HEK293 (cell line): Measurements from ENCODE around the gene RCSD1.

Source experiments
- CTCF ChIA-PET: fragments of 350-600 bp; formaldehyde crosslinking; extraction: SDS; loops from one replicate; lab custom pipeline; 2021; ENCODE audit warnings: antibody characterized with exemption; lab: Yijun Ruan, JAX
- POLR2A ChIA-PET: fragments of 300-600 bp; formaldehyde crosslinking; extraction: SDS; loops from one replicate; lab custom pipeline; 2020; ENCODE audit warnings: antibody characterized with exemption, inconsistent platforms; lab: Yijun Ruan, JAX
- H3K27ac ChIP-seq: fragments of 200-500 bp; sonication (Bioruptor generic); 2 replicates; pipeline ENCODE4 v1.5.1; 2014; ENCODE audit warnings: low read depth, low read length, control low read depth, inconsistent platforms; ENCODE audit errors: extremely low read depth
- H3K36me3 ChIP-seq, 2 experiments: fragments of 200-500 bp in 1 of 2; sonication (Bioruptor generic) in 1 of 2; 1 replicate in 1 of 2; 2 replicates in 1 of 2; pipeline ENCODE4 v1.5.1; 2014 to 2017; ENCODE audit warnings: inconsistent platforms in 2 of 2, low read length in 2 of 2; ENCODE audit not compliant: control insufficient read depth in 2 of 2, insufficient read depth in 1 of 2
- H3K4me1 ChIP-seq: fragments of 200-500 bp; sonication (Bioruptor generic); 2 replicates; pipeline ENCODE4 v1.5.1; 2014; ENCODE audit warnings: mild to moderate bottlenecking, low read length, inconsistent platforms; ENCODE audit not compliant: control insufficient read depth, insufficient read depth
- H3K4me3 ChIP-seq: 2 replicates; pipeline ENCODE4 v1.5.1; 2011; ENCODE audit warnings: low read depth, mild to moderate bottlenecking, control low read depth, low read length, moderate library complexity
- H3K9me3 ChIP-seq: fragments of 200-500 bp; sonication (Bioruptor generic); 2 replicates; pipeline ENCODE4 v1.5.1; 2014; ENCODE audit warnings: low read depth, low read length, inconsistent platforms; ENCODE audit not compliant: control insufficient read depth, insufficient read depth
- ZIC2 ChIP-seq: fragments of 450-650 bp; formaldehyde crosslinking; IDR thresholded peaks from 2 replicates; pipeline ENCODE4 v1.5.1; 2016; ENCODE audit warnings: missing biosample characterization, missing genetic modification characterization
- ZNF174 ChIP-seq: fragments of 450-650 bp; formaldehyde crosslinking; IDR thresholded peaks from 2 replicates; pipeline ENCODE4 v1.5.0; 2017; ENCODE audit warnings: missing biosample characterization, mild to moderate bottlenecking, missing genetic modification characterization
- ZNF175 ChIP-seq: fragments of 450-650 bp; formaldehyde crosslinking; IDR thresholded peaks from 2 replicates; pipeline ENCODE4 v1.5.1; 2016; ENCODE audit warnings: missing biosample characterization, missing genetic modification characterization
- ZNF2 ChIP-seq: fragments of 450-650 bp; formaldehyde crosslinking; IDR thresholded peaks from 2 replicates; pipeline ENCODE4 v1.5.1; 2016; ENCODE audit warnings: missing biosample characterization, missing genetic modification characterization
- ZNF23 ChIP-seq: fragments of 450-650 bp; formaldehyde crosslinking; IDR thresholded peaks from 2 replicates; pipeline ENCODE4 v1.5.1; 2016; ENCODE audit warnings: missing biosample characterization, missing genetic modification characterization, borderline replicate concordance
- ZNF324 ChIP-seq: fragments of 450-650 bp; formaldehyde crosslinking; IDR thresholded peaks from 2 replicates; pipeline ENCODE4 v1.5.1; 2016; ENCODE audit warnings: missing biosample characterization, missing genetic modification characterization
- ZNF600 ChIP-seq: fragments of 450-650 bp; formaldehyde crosslinking; IDR thresholded peaks from 2 replicates; pipeline ENCODE4 v1.5.1; 2016; ENCODE audit warnings: missing biosample characterization, missing genetic modification characterization
- ZSCAN18 ChIP-seq: fragments of 450-650 bp; formaldehyde crosslinking; IDR thresholded peaks from 2 replicates; pipeline ENCODE4 v1.5.1; 2016; ENCODE audit warnings: missing biosample characterization, missing genetic modification characterization
- ZXDB ChIP-seq: fragments of 450-650 bp; formaldehyde crosslinking; IDR thresholded peaks from 2 replicates; pipeline ENCODE4 v1.5.1; 2016; ENCODE audit warnings: missing biosample characterization, missing genetic modification characterization
- TF ChIP-seq, protein P1 (sequence below): sonication (generic); formaldehyde crosslinking; IDR thresholded peaks from 2 replicates; pipeline ENCODE4 v1.8.1; 2022; ENCODE audit warnings: mild to moderate bottlenecking, moderate library complexity, missing genetic modification reagents
- TF ChIP-seq, protein P2 (sequence below): fragments of 450-650 bp; formaldehyde crosslinking; IDR thresholded peaks from 2 replicates; pipeline ENCODE4 v1.5.1; 2016; ENCODE audit warnings: missing biosample characterization, missing genetic modification characterization, borderline replicate concordance
- TF ChIP-seq, protein P3 (sequence below): fragments of 450-650 bp; formaldehyde crosslinking; IDR thresholded peaks from 2 replicates; pipeline ENCODE4 v1.5.1; 2017; ENCODE audit warnings: missing biosample characterization, missing genetic modification characterization

RCSD1 gene

DNA sequence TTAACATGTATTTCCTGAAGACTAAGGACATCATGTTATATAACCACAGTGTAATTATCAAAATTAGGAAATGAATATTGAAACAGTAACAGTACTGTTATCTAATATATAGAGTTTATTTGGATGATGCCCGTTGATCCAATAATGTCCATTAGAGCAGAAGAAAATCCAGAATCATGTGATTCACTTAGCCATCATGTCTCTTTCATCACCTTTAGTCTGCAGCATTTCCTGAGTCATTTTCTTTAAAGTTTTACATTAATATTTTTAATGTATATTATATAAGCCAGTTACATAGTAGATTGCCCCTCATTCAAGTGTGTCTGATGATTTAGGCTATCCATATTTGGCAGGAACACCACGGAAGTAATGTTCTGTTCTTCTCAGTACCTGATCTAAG, 120.6 kb downstream of the RCSD1 start (continued):
- TF ChIP-seq ZSCAN18 (tag by site-specific recombination) (no peak), ZNF175 (tag by site-specific recombination) (no peak), ZNF324 (tag by site-specific recombination) (no peak)
- TF ChIP-seq, protein P1, sequence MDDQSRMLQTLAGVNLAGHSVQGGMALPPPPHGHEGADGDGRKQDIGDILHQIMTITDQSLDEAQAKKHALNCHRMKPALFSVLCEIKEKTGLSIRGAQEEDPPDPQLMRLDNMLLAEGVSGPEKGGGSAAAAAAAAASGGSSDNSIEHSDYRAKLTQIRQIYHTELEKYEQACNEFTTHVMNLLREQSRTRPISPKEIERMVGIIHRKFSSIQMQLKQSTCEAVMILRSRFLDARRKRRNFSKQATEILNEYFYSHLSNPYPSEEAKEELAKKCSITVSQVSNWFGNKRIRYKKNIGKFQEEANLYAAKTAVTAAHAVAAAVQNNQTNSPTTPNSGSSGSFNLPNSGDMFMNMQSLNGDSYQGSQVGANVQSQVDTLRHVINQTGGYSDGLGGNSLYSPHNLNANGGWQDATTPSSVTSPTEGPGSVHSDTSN (CRISPR knock-in tag) = no peak
- TF ChIP-seq, protein P2, sequence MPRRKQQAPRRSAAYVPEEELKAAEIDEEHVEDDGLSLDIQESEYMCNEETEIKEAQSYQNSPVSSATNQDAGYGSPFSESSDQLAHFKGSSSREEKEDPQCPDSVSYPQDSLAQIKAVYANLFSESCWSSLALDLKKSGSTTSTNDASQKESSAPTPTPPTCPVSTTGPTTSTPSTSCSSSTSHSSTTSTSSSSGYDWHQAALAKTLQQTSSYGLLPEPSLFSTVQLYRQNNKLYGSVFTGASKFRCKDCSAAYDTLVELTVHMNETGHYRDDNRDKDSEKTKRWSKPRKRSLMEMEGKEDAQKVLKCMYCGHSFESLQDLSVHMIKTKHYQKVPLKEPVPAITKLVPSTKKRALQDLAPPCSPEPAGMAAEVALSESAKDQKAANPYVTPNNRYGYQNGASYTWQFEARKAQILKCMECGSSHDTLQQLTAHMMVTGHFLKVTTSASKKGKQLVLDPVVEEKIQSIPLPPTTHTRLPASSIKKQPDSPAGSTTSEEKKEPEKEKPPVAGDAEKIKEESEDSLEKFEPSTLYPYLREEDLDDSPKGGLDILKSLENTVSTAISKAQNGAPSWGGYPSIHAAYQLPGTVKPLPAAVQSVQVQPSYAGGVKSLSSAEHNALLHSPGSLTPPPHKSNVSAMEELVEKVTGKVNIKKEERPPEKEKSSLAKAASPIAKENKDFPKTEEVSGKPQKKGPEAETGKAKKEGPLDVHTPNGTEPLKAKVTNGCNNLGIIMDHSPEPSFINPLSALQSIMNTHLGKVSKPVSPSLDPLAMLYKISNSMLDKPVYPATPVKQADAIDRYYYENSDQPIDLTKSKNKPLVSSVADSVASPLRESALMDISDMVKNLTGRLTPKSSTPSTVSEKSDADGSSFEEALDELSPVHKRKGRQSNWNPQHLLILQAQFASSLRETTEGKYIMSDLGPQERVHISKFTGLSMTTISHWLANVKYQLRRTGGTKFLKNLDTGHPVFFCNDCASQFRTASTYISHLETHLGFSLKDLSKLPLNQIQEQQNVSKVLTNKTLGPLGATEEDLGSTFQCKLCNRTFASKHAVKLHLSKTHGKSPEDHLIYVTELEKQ = no peak

GRCh38 chr1:167751676-167752075, 121.6 kb downstream of the RCSD1 start:
- peaks cover 5% of the 10 kb centered on the region for H3K4me1 ChIP-seq
- ChIA-PET POLR2A (no interaction called here), CTCF (no interaction called here)
- no peaks in the 10 kb centered on the region for H3K36me3 ChIP-seq
- H3K9me3 ChIP-seq = no peaks in the 10 kb centered on the region
- no peak overlapping the region for H3K4me3 ChIP-seq
- H3K27ac ChIP-seq = no peak overlapping the region
- TF ChIP-seq ZNF2 (tag by site-specific recombination) = no peak
- TF ChIP-seq, protein P3, sequence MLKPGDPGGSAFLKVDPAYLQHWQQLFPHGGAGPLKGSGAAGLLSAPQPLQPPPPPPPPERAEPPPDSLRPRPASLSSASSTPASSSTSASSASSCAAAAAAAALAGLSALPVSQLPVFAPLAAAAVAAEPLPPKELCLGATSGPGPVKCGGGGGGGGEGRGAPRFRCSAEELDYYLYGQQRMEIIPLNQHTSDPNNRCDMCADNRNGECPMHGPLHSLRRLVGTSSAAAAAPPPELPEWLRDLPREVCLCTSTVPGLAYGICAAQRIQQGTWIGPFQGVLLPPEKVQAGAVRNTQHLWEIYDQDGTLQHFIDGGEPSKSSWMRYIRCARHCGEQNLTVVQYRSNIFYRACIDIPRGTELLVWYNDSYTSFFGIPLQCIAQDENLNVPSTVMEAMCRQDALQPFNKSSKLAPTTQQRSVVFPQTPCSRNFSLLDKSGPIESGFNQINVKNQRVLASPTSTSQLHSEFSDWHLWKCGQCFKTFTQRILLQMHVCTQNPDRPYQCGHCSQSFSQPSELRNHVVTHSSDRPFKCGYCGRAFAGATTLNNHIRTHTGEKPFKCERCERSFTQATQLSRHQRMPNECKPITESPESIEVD (tag by site-specific recombination) = 0 out of 2 replicates have a peak, but pooled peaks have one; percentile 8

GRCh38 chr1:167752219-167752985, 122.4 kb downstream of the RCSD1 start:
- TF ChIP-seq ZNF23 (tag by site-specific recombination) = no peak
- no peak for TF ChIP-seq ZXDB
- TF ChIP-seq ZNF600 (tag by site-specific recombination) = peak; percentile 51; the same call in 1 of the 2 replicates
- TF ChIP-seq ZNF174 (tag by site-specific recombination) = no peak
- TF ChIP-seq ZIC2 (tag by site-specific recombination) = no peak
- Histone ChIP-seq H3K4me1 (peaks cover 10% of the 10 kb centered on the region), H3K4me3 (no peak overlapping the region), H3K27ac (no peak overlapping the region), H3K36me3 (no peaks in the 10 kb centered on the region), H3K9me3 (no peaks in the 10 kb centered on the region)
- ChIA-PET CTCF (no interaction called here), POLR2A (no interaction called here)
